ENCODE measurements around the gene THRA.

The THRA gene

GRCh38 chr17:40087049-40087794 is 24.5 kb downstream of the THRA start:
- no peak for DNase-seq

- no peak for DNase-seq
Observed at GRCh38 chr17:40087903-40088718, 25.3 kb downstream of the THRA start.

- DNase-seq, result no peak
Observed at GRCh38 chr17:40089077-40089895, 26.5 kb downstream of the THRA start.

GRCh38 chr17:40090237-40091119 is 27.7 kb downstream of the THRA start:
- no peak for DNase-seq

GRCh38 chr17:40091691-40092397 is 29.1 kb downstream of the THRA start:
- DNase-seq, result no peak

- DNase-seq, result no peak
Observed at GRCh38 chr17:40092581-40092980, 29.8 kb downstream of the THRA start.

- no peak for DNase-seq
Observed at GRCh38 chr17:40093005-40093579, 30.3 kb downstream of the THRA start.

GRCh38 chr17:40093580-40094201 is 30.9 kb downstream of the THRA start:
- no peak for DNase-seq

GRCh38 chr17:40094874-40095273 is 32.1 kb downstream of the THRA start:
- no peak for DNase-seq

- DNase-seq, result no peak
Observed at GRCh38 chr17:40095351-40095943, 32.7 kb downstream of the THRA start.

- DNase-seq, result peak; percentile 94
Observed at GRCh38 chr17:40095944-40096791, 33.4 kb downstream of the THRA start.

GRCh38 chr17:40097087-40097486 is 34.3 kb downstream of the THRA start:
- no peak for DNase-seq

- peak; percentile 43 for DNase-seq
Observed at GRCh38 chr17:40097931-40098845, 35.4 kb downstream of the THRA start.

- DNase-seq, result peak; percentile 99
Observed at GRCh38 chr17:40098846-40099618, 36.3 kb downstream of the THRA start.

GRCh38 chr17:40099619-40100418 is 37.1 kb downstream of the THRA start:
- peak; percentile 53 for DNase-seq

- no peak for DNase-seq
Observed at GRCh38 chr17:40100419-40100668, 37.6 kb downstream of the THRA start, which contains the start of gene NR1D1. Gene NR1D1 (minus strand): TSS chr17:40100589. CDS start chr17:40100094, 495 bp downstream.

Measured in CD4-positive, alpha-beta T cell treated with Interferon gamma for 1 hour (primary cell).